HUDEP-2 (cell line): ENCODE results near the gene AP5Z1.

Experiments used
- DNase-seq, 76 experiments: peaks; one replicate each; lab custom pipeline; 2025; ENCODE audit not compliant: unreplicated experiment in 76 of 76; lab: John Stamatoyannopoulos, UW

AP5Z1 gene

GRCh38 chr7:4745265-4745919 is 30.0 kb upstream of the AP5Z1 start:
- peak in 6 of 76 experiments; percentile 36 to 67 (median 52) for DNase-seq

GRCh38 chr7:4745971-4746919 is 29.2 kb upstream of the AP5Z1 start:
- no peak for DNase-seq

GRCh38 chr7:4747013-4747412 is 28.4 kb upstream of the AP5Z1 start:
- no peak for DNase-seq

- no peak for DNase-seq
Measured at GRCh38 chr7:4747746-4748145, 27.7 kb upstream of the AP5Z1 start.

- no peak for DNase-seq
Measured at GRCh38 chr7:4748231-4748681, 27.2 kb upstream of the AP5Z1 start.

- no peak for DNase-seq
Measured at GRCh38 chr7:4749363-4749762, 26.1 kb upstream of the AP5Z1 start.

- no peak for DNase-seq
Measured at GRCh38 chr7:4749798-4750197, 25.6 kb upstream of the AP5Z1 start.

GRCh38 chr7:4751398-4751947 is 23.9 kb upstream of the AP5Z1 start:
- no peak for DNase-seq

GRCh38 chr7:4753598-4754432 is 21.6 kb upstream of the AP5Z1 start:
- DNase-seq = peak in 66 of 76 experiments; percentile 5 to 83 (median 58)

- no peak for DNase-seq
Measured at GRCh38 chr7:4754433-4755010, 20.9 kb upstream of the AP5Z1 start.

GRCh38 chr7:4755045-4755444 is 20.4 kb upstream of the AP5Z1 start:
- no peak for DNase-seq

- no peak for DNase-seq
Measured at GRCh38 chr7:4758111-4758510, 17.3 kb upstream of the AP5Z1 start.

- DNase-seq = no peak
Measured at GRCh38 chr7:4758791-4759190, 16.6 kb upstream of the AP5Z1 start.

GRCh38 chr7:4759211-4759610 is 16.2 kb upstream of the AP5Z1 start:
- no peak for DNase-seq

- no peak for DNase-seq
Measured at GRCh38 chr7:4760952-4761351, 14.5 kb upstream of the AP5Z1 start.

GRCh38 chr7:4762121-4763055 is 13.0 kb upstream of the AP5Z1 start:
- DNase-seq = no peak

GRCh38 chr7:4763091-4763793 is 12.2 kb upstream of the AP5Z1 start:
- DNase-seq = no peak

GRCh38 chr7:4763794-4764185 is 11.6 kb upstream of the AP5Z1 start:
- DNase-seq = no peak
